ES-I3 (cell line): ENCODE data around the gene FRMD4A.

Experiments used
- H3K36me3 ChIP-seq: 2 replicates; pipeline ENCODE4 v1.6.1; 2013; ENCODE audit warnings: mild to moderate bottlenecking, low read length, control low read depth, moderate library complexity; ENCODE audit not compliant: insufficient read depth
- H3K4me1 ChIP-seq: 2 replicates; pipeline ENCODE4 v1.6.1; 2013; ENCODE audit warnings: mild to moderate bottlenecking, control low read depth, low read length; ENCODE audit not compliant: insufficient read depth
- H3K9ac ChIP-seq: 2 replicates; pipeline ENCODE4 v1.6.1; 2013; ENCODE audit warnings: low read depth, mild to moderate bottlenecking, low read length, moderate library complexity
- H3K9me3 ChIP-seq: 2 replicates; pipeline ENCODE4 v1.6.1; 2013; ENCODE audit warnings: mild to moderate bottlenecking, low read length, moderate library complexity; ENCODE audit not compliant: control insufficient read depth, insufficient read depth

FRMD4A gene

DNA sequence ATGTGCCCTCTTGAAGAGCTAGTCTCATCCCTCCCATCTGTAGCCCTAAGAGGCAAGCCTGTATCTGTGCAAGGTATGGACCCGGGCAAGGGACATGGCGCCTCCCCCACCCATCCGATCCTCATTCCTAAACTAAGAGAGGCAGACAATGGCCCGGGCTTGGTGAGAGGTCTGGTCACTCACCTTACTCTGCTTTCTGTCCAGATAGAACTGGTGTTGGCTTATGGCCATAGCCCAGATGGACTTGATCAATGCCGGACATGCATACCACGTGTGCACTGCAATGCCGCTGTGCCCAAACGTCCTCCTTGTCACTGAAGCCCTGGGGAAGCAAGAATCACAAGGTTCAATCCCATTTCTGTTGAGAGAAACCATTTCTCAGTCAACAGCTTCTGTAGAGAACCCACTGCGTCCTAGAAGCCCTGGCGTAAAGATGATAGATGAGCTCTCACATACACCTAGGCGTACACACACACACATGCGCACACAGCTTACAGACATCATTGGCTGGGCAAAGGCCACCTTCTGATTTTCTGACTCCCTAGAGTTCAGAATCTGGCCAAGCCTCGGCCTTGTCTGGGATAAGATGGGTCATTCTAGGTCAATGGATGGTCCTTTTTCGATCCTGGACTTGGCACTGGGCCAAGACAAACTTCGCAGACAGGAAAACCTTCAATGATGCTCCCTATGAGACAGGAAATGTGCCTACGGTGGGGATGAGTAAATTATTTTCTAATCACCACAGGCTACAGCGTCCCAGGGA, 629.4 kb downstream of the FRMD4A start:
- Histone ChIP-seq H3K9ac (no peak overlapping the region), H3K4me1 (peaks cover 12% of the 10 kb centered on the region), H3K36me3 (peaks cover 11% of the 10 kb centered on the region; the same call in 1 of the 2 replicates), H3K9me3 (no peaks in the 10 kb centered on the region)

DNA sequence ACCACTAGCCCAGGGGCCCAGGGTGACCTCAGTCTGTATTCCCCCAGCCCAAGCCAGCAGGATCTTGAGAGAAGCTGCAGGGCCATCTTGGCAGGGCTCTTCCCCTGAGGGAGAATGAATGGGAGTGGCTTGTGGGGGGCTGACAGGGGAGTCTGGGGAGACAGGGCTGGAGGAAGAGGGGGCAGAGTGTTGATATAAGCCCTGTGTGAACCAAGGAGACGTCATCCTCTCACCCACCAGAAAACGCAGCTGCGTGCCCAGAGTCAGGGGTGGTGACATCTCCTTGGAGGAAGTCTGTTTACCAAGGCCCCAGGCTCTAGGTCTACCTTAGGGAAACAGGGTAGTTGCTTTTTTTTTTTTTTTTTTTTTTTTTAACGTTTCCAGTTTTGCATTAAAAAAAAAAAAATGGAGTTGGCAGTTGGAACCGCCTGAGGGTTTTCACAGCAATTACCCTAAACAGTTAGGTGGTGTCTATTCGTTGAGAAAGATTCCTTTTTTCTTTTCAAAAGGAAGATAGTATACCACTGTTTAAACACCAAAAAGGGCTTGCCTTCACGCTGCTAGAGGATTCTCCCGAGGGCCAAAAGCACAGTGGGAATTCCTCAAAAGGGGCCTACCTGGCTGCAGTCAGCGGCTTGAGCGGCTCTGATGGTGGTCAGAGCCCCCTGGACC, 630.1 kb downstream of the FRMD4A start:
- no peaks in the 10 kb centered on the region for H3K9me3 ChIP-seq
- H3K36me3 ChIP-seq, result peaks cover 11% of the 10 kb centered on the region; the same call in 1 of the 2 replicates
- no peak overlapping the region for H3K9ac ChIP-seq
- peaks cover 6% of the 10 kb centered on the region; the same call in 1 of the 2 replicates for H3K4me1 ChIP-seq

DNA sequence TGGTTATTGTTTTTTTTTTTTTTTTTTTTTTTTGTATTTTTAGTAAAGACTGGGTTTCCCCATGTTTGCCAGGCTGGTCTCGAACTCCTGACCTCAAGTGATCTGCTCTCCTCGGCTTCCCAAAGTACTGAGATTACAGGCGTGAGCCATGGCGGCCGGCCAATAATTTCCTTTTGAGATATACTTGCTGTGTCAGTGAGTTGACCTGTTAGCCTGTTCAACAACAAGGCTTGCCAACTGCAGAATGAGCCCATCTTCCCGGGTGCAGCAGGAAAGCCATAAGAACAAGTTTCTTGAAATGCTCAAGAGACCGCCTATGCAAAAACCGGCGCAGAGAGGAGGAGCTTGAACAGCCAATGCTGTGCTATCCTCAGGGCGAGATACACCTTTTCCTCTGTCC, 631.5 kb downstream of the FRMD4A start:
- Histone ChIP-seq H3K4me1 (peaks cover 4% of the 10 kb centered on the region; the same call in 1 of the 2 replicates), H3K9ac (no peak overlapping the region), H3K9me3 (no peaks in the 10 kb centered on the region), H3K36me3 (peaks cover 11% of the 10 kb centered on the region; the same call in 1 of the 2 replicates)

DNA sequence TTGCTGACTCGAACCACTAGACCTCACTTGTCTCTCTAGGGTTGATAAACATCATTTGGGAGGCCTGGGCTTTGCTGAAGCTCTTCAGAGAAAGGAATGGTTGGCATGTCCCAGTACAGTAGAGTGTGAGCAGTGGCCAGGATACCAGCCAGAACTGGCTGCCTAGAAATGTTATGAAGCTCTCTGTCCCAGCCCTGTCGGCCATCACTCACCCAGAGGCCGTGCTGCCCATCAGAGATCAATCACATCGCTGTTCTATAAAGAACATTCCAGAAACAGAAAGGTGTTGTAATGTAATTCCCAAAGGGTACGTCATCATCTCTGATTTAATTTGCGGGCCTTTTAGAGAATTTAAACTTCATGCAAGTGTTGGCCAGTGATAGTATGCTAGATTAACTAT, 632.5 kb downstream of the FRMD4A start:
- no peak overlapping the region for H3K9ac ChIP-seq
- H3K36me3 ChIP-seq, result peaks cover 17% of the 10 kb centered on the region
- no peaks in the 10 kb centered on the region for H3K4me1 ChIP-seq
- H3K9me3 ChIP-seq, result no peaks in the 10 kb centered on the region

DNA sequence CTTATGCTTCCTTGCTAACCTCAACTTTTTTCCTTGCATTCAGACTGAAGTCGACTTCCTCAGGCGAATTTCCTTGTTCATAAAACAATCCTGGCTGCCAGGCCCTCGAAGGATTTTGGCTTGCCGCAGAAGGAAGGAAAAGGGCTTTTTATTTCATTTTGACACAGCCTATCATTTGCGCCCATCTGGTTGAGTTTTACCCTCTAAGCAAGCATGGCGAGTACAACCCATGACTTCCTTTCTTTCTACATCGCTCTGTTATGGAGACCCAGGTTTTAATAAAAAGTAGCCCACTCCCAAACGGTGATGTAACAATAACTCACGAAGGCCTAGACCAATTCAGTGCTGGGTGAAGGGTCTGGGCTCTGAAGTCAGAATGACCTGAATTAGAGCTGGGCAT, 634.7 kb downstream of the FRMD4A start:
- Histone ChIP-seq H3K36me3 (peaks cover 25% of the 10 kb centered on the region), H3K4me1 (no peaks in the 10 kb centered on the region; the same call in 1 of the 2 replicates), H3K9me3 (no peaks in the 10 kb centered on the region), H3K9ac (no peak overlapping the region)

DNA sequence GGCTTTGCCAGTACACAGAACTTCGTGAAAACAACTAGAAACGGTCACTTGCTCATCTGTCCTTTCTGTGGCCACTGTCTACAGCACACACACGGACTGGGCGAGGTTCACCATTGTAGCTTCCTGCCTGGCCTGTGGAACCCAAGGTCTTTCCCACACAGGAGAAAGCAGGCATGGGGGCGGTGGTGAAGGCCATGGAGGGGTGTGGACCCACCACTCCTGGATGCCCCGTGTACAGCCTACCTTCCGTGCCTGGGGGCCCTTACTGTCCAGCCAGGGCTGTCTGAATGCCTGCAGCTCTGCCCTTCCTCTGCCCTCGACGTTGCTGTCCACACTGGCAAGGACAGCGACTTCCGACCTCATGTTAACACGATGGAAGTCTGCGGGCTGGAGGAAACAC, 635.1 kb downstream of the FRMD4A start:
- Histone ChIP-seq H3K4me1 (peaks cover 3% of the 10 kb centered on the region; the same call in 1 of the 2 replicates), H3K9me3 (no peaks in the 10 kb centered on the region), H3K9ac (no peak overlapping the region), H3K36me3 (peaks cover 25% of the 10 kb centered on the region)

DNA sequence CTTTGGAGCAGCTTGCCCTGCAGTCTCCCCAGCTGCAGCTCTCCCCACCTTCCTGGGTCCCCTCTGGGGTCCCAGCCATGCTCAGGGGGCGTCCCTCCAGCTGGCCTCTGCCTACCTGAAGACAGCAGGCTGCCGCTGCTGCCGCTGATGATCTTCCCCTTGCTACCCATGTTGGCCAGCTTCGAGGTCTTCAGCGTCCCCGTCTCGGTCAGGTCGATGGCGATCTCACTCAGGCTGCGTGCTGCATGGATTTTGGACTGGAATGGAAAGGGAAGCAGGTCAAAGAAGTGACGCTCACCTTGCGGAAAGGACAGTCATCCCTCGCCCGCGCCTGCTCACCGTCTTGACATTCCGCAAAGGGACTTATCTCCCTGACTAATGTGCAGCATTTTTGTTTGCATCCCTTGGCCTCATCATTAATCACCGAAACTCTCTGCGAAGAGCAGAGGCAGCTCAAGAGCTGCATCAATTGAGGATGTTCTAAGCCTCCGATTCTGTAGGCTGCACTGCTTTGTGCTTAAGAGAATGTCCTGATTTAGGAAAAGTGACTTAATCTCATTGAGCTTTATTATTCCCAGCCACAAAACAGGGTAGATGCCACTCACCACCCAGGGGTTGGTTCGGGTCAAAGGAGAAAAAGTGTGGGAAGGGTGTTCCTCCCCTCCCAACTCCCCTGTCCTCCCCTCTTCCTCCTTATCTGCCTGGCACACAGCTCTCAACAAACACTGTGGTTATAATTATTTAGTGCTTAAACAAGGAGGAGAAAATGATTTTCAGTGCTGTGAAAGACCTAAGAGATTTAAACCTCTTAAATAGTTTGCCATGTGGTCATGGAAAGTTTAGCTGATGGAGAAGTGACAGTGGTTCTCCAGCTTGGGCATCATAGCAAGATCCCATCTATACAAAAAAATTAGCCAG, 636.7 kb downstream of the FRMD4A start:
- peaks cover 3% of the 10 kb centered on the region; the same call in 1 of the 2 replicates for H3K4me1 ChIP-seq
- no peak overlapping the region for H3K9ac ChIP-seq
- H3K36me3 ChIP-seq, result peaks cover 22% of the 10 kb centered on the region
- no peaks in the 10 kb centered on the region for H3K9me3 ChIP-seq

DNA sequence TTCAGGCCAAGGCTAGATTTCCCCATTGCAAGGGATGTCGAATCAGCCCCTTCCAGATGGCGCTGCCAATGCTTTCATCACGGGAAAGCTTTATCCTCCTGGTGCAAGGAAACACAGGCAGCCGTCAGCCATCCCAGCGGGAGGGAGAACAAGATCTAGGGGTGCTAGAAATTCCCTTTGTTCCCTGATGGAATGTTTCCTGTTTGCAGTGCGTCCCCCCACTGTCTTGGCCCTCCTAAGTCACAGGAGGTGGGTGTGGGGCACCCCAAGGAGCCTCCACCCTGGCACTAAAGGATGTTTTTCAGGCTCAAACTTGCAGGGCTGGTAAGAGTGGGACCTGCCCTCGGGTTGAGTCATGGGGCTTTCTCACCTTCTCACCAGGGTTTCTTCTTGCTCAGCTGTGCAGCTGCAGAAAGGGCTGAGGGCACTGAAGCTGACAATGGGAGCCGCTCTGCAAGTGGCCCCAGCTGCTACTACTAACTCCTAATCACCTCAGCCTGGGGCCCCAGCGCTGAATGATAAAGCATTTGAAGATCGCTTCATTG, 640.4 kb downstream of the FRMD4A start:
- Histone ChIP-seq H3K9me3 (no peaks in the 10 kb centered on the region), H3K4me1 (peaks cover 3% of the 10 kb centered on the region; the same call in 1 of the 2 replicates), H3K36me3 (peaks cover 13% of the 10 kb centered on the region; the same call in 1 of the 2 replicates), H3K9ac (no peak overlapping the region)

DNA sequence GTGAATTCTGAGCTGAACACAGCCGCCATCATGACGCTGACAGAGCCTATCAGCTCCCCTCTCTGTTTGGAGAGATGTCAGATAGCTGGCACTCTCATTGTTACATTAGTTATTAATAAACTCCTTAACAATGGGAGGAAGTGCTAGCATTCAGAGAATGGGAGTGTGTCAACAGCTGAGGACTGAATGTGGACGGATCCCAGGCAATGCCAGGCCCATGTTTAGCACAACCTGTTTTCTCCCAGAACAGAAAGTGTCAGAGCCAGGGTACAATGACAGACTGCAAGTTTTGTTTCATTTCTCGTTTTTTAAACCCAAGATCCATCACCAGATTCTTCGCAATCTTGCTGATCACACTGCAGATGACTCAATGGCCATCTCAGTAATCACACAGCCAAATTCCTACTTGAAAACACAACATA, 644.4 kb downstream of the FRMD4A start:
- no peaks in the 10 kb centered on the region for H3K9me3 ChIP-seq
- peaks cover 3% of the 10 kb centered on the region; the same call in 1 of the 2 replicates for H3K4me1 ChIP-seq
- H3K36me3 ChIP-seq, result peaks cover 3% of the 10 kb centered on the region
- no peak overlapping the region for H3K9ac ChIP-seq

DNA sequence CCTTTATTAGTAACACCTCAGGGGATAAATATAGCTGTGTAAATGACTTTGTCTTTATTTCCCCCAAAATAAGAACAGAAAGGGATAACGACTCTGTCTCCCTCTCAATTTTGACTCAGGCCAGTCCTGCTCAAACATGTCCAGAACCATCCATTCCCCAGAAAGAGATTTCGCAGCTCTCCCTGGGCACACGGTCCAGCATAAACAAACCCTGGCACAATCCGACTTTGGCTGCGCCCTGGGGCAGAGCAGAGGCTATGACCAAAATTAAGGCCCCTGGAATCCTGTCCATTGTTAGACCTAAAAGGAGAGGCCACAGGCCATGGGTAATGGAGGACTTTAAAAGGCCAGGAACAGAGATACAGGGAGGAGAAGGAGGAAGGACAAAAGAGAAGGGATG, 644.8 kb downstream of the FRMD4A start:
- no peaks in the 10 kb centered on the region for H3K9me3 ChIP-seq
- H3K36me3 ChIP-seq, result peaks cover 3% of the 10 kb centered on the region
- H3K4me1 ChIP-seq, result peaks cover 2% of the 10 kb centered on the region; the same call in 1 of the 2 replicates
- no peak overlapping the region for H3K9ac ChIP-seq

DNA sequence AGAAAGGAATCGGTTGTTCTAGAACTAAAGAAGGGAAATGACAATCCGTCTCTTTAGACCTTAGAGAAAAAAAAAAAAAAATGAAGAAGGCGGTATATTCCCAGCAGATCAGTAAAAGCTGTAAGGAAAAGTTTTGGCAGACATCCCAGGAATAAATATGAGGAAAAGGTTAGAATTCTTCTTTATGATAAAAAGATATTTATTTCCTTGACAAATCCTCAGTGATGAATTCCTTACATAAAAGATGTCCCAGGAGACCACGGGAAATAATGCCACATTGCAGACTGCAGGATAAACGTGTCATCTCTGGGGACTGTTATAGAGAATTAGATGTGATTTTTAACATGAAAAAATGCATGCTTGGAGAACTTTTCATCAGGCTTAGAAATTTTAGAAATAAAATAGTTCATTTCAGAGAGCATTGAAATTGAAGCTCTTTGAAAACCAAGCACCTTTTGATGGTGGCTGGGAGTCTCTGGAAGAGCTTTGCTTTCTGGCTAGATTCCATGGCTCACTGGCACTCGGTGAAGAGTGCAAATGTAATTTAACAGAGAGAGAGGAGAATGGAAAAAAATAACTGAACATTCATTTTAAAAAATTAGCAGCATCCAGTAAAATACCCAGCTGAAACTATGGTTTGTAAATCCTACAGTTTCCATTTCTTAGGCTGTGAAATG, 645.8 kb downstream of the FRMD4A start:
- Histone ChIP-seq H3K9ac (no peak overlapping the region), H3K9me3 (no peaks in the 10 kb centered on the region), H3K4me1 (no peaks in the 10 kb centered on the region), H3K36me3 (peaks cover 3% of the 10 kb centered on the region)

DNA sequence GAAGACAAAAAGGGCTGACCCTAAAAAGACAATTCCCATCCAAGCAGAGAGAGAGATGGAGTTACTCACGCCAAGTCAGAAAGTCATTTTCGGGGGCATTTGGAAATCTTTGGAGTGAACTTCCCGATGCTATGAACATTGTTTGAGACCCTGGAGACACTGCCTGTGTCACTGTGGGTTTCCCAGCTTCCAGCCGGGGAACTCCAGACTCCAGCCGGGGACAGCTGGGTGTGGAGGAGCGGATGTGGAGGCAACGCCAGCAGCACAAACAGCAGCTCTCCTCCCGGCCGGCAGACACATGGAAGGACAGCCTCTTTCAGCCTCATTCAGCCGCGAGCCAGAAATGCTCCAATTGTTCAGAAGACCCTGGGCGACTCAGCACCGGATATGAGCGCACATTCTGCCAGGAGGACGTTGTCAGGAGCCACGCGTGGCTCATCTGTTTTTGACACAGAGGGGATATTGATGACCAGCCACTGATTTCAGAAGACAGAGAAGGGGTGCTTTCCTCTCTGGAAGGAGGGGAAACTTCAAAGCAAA, 646.4 kb downstream of the FRMD4A start:
- H3K36me3 ChIP-seq, result peaks cover 3% of the 10 kb centered on the region
- no peaks in the 10 kb centered on the region for H3K9me3 ChIP-seq
- no peaks in the 10 kb centered on the region for H3K4me1 ChIP-seq
- H3K9ac ChIP-seq, result no peak overlapping the region

DNA sequence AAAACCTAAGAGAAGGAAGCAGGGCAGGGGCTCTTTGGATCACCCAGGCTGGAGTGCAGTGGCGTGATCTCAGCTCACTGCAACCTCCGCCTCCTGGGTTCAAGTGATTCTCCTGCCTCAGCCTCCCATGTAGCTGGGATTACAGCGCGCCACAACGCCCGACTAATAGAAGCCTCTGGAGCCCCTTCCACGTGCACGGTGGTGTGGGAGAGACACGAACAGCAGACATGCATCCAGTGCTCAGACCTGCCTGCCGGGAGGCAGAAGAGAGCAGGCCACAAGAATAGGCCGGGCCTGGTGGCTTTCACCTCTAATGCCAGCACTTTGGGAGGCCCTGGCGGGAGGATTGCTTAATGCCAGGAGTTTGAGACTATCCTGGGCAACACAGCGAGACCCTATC, 647.7 kb downstream of the FRMD4A start:
- no peak overlapping the region for H3K9ac ChIP-seq
- H3K9me3 ChIP-seq, result no peaks in the 10 kb centered on the region
- no peaks in the 10 kb centered on the region for H3K4me1 ChIP-seq
- peaks cover 3% of the 10 kb centered on the region for H3K36me3 ChIP-seq
